Esophagus squamous epithelium (tissue), 4 donors: ENCODE data around the gene SLC18A2.

Experiments used
- POLR2A ChIP-seq, 4 donors: fragments of 450-650 bp; IDR thresholded peaks; one replicate each; pipeline ENCODE4 v1.6.1; 2017; ENCODE audit warnings: antibody characterized with exemption in 4 of 4, mild to moderate bottlenecking in 4 of 4, moderate library complexity in 3 of 4
- TF ChIP-seq, protein P1 (sequence below), 6 experiments: fragments of 450-650 bp in 4 of 6; fragments of 200-600 bp in 2 of 6; sonication (generic) in 2 of 6; IDR thresholded peaks; one replicate each; pipeline ENCODE4 v1.5.1; 2016 to 2019; ENCODE audit warnings: antibody characterized with exemption in 6 of 6, mild to moderate bottlenecking in 4 of 6, moderate library complexity in 4 of 6

- TF ChIP-seq, protein P1, sequence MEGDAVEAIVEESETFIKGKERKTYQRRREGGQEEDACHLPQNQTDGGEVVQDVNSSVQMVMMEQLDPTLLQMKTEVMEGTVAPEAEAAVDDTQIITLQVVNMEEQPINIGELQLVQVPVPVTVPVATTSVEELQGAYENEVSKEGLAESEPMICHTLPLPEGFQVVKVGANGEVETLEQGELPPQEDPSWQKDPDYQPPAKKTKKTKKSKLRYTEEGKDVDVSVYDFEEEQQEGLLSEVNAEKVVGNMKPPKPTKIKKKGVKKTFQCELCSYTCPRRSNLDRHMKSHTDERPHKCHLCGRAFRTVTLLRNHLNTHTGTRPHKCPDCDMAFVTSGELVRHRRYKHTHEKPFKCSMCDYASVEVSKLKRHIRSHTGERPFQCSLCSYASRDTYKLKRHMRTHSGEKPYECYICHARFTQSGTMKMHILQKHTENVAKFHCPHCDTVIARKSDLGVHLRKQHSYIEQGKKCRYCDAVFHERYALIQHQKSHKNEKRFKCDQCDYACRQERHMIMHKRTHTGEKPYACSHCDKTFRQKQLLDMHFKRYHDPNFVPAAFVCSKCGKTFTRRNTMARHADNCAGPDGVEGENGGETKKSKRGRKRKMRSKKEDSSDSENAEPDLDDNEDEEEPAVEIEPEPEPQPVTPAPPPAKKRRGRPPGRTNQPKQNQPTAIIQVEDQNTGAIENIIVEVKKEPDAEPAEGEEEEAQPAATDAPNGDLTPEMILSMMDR (IDR thresholded peaks at IDR 0.05), result no peak
- TF ChIP-seq POLR2A (IDR thresholded peaks at IDR 0.05), result no peak
Measured at GRCh38 chr10:117242463-117242832, 1.5 kb downstream of the SLC18A2 start.
